Measurements from ENCODE around the gene TTC13. TPM values are rescaled to one million over a fixed set of nuclear protein-coding genes. Genes with fewer than 3 reads are reported as not detected.
"Not testable (repeated sequence)": the region's sequence is repeated elsewhere in the genome, so short reads cannot be mapped to it uniquely, and the experiment has no call there.

Gene TTC13
- total and polyA plus RNA-seq, 7 donors = 3.0 to 19.7 (median 13.6) TPM

DNA sequence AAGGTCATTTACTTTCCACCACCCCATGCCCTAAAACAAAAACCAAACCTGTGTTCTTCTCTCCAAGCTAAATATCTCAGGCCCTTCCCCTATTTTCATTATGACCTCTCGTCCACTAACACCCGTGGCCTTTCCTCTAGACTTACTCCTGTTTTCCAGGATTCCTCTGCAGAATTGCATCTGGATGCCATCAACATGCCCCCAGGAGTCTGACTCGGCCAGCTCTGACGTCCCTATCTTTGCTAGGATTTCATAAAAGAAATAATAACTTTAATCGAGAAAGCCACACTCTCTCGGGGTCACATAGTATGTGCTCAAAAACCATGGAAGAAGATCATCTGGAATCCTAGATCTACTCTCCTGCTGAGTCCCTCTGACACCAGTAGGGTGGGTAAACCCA, 47.9 kb upstream of the TTC13 start:
- TF ChIP-seq POLR2AphosphoS5 (IDR thresholded peaks at IDR 0.05) (no peak), EP300 (IDR thresholded peaks at IDR 0.05) (no peak), POLR2A (IDR thresholded peaks at IDR 0.05) (no peak)
- TF ChIP-seq, protein P1, sequence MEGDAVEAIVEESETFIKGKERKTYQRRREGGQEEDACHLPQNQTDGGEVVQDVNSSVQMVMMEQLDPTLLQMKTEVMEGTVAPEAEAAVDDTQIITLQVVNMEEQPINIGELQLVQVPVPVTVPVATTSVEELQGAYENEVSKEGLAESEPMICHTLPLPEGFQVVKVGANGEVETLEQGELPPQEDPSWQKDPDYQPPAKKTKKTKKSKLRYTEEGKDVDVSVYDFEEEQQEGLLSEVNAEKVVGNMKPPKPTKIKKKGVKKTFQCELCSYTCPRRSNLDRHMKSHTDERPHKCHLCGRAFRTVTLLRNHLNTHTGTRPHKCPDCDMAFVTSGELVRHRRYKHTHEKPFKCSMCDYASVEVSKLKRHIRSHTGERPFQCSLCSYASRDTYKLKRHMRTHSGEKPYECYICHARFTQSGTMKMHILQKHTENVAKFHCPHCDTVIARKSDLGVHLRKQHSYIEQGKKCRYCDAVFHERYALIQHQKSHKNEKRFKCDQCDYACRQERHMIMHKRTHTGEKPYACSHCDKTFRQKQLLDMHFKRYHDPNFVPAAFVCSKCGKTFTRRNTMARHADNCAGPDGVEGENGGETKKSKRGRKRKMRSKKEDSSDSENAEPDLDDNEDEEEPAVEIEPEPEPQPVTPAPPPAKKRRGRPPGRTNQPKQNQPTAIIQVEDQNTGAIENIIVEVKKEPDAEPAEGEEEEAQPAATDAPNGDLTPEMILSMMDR (IDR thresholded peaks at IDR 0.05) = no peak
- Histone ChIP-seq H3K27me3 (no peaks in the 10 kb centered on the region), H3K4me1 (no peaks in the 10 kb centered on the region), H3K4me3 (no peak overlapping the region), H3K9me3 (no peaks in the 10 kb centered on the region), H3K36me3 (no peaks in the 10 kb centered on the region), H3K27ac (no peak overlapping the region)
- intact Hi-C loops (cut with DNase I) = no loop called here
- 91 to 92% methylated on average over 6 of the region's 6 CpGs for WGBS, 2 donors
- DNase-seq = no peak

- Histone ChIP-seq H3K9me3 (no peaks in the 10 kb centered on the region), H3K4me1 (peaks cover 0 to 4% (median 0%) of the 10 kb centered on the region in 4 donors), H3K4me3 (no peak overlapping the region), H3K27ac (no peak overlapping the region), H3K36me3 (no peaks in the 10 kb centered on the region), H3K27me3 (no peaks in the 10 kb centered on the region)
- TF ChIP-seq POLR2AphosphoS5 (IDR thresholded peaks at IDR 0.05) = no peak
- TF ChIP-seq POLR2A (IDR thresholded peaks at IDR 0.05) = no peak
- TF ChIP-seq, protein P1 (IDR thresholded peaks at IDR 0.05) = no peak
- TF ChIP-seq EP300 (IDR thresholded peaks at IDR 0.05) = no peak
- DNase-seq = no peak
- 92 to 94% methylated on average over 9 of the region's 9 CpGs for WGBS, 2 donors
- intact Hi-C loops (cut with DNase I) = no loop called here
Observed at GRCh38 chr1:231023150-231023549, 44.5 kb upstream of the TTC13 start.

DNA sequence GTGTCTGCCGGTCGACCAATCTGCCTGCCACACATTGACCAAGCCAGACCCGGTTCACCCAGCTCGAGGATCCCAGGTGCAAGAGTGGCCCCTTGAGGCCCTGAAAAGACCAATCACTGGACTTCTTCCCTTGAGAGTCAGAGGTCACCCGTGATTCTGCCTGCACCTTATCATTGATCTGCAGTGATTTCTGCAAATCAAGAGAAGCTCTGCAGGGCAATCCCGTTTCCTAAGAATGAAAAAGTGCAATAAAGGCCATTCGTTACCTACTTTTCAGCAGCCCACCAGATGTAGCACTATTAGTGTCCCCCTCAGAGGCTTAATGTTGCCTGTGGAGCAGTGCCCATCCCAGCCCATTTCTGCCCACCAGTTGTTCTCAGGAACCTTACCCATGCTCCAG, 43.9 kb upstream of the TTC13 start:
- DNase-seq; H3K36me3 ChIP-seq; H3K27me3 ChIP-seq; H3K4me1 ChIP-seq; H3K9me3 ChIP-seq; intact Hi-C loops (cut with DNase I); H3K27ac ChIP-seq; H3K4me3 ChIP-seq: not testable (repeated sequence)
- 93 to 97% methylated on average over 7 of the region's 7 CpGs for WGBS, 2 donors

- Histone ChIP-seq H3K9me3 (no peaks in the 10 kb centered on the region), H3K27me3 (no peaks in the 10 kb centered on the region), H3K27ac (no peak overlapping the region), H3K4me3 (no peak overlapping the region), H3K36me3 (no peaks in the 10 kb centered on the region), H3K4me1 (peaks cover 0 to 4% (median 0%) of the 10 kb centered on the region in 4 donors)
- 90 to 92% methylated on average over 12 of the region's 12 CpGs for WGBS, 2 donors
- TF ChIP-seq, protein P1 (IDR thresholded peaks at IDR 0.05) = no peak
- intact Hi-C loops (cut with DNase I) = no loop called here
- no peak for DNase-seq
Observed at GRCh38 chr1:231021540-231022031, 42.9 kb upstream of the TTC13 start.

GRCh38 chr1:231020816-231021215, 42.2 kb upstream of the TTC13 start:
- H3K27me3 ChIP-seq = no peaks in the 10 kb centered on the region
- DNase-seq = no peak
- intact Hi-C loops (cut with DNase I) = no loop called here
- no peaks in the 10 kb centered on the region for H3K9me3 ChIP-seq
- peaks cover 0 to 4% (median 0%) of the 10 kb centered on the region in 4 donors for H3K4me1 ChIP-seq
- no peak overlapping the region for H3K4me3 ChIP-seq
- TF ChIP-seq, protein P1 (IDR thresholded peaks at IDR 0.05) = no peak
- TF ChIP-seq POLR2A (IDR thresholded peaks at IDR 0.05) = no peak
- no peak for TF ChIP-seq POLR2AphosphoS5 (IDR thresholded peaks at IDR 0.05)
- no peaks in the 10 kb centered on the region for H3K36me3 ChIP-seq
- H3K27ac ChIP-seq = peak overlapping the region in 1 of 4 donors; percentile 10
- WGBS, 2 donors = 63 to 77% methylated on average over 7 of the region's 7 CpGs

Data from sigmoid colon (tissue), 7 donors.